ENCODE results near the gene KCNJ3.

The KCNJ3 gene

DNA sequence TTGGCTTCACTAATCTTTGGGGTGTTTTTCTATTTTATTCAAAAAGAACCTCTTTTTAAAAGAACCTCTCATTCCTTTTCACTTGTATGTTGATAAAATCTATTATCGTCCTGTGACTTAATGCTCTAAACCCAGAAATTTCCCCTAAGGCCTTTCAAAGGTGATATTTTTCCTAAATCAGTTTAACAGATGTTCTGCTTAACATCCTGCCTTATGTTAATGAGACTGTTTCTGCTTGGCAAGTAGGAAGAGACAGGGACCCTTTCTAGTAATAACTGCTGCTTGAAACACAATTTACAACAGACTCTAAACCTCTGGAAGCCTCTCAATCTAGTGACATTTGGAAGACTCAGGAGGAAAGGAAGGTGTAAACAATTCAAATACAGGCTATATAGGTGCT is 128.8 kb downstream of the KCNJ3 start:
- H3K4me3 ChIP-seq (replicated peaks in 1 of 2; ENCODE audit: low read depth in 2 of 2, low read length in 2 of 2) = no peak overlapping the region
- TF ChIP-seq, protein P1, sequence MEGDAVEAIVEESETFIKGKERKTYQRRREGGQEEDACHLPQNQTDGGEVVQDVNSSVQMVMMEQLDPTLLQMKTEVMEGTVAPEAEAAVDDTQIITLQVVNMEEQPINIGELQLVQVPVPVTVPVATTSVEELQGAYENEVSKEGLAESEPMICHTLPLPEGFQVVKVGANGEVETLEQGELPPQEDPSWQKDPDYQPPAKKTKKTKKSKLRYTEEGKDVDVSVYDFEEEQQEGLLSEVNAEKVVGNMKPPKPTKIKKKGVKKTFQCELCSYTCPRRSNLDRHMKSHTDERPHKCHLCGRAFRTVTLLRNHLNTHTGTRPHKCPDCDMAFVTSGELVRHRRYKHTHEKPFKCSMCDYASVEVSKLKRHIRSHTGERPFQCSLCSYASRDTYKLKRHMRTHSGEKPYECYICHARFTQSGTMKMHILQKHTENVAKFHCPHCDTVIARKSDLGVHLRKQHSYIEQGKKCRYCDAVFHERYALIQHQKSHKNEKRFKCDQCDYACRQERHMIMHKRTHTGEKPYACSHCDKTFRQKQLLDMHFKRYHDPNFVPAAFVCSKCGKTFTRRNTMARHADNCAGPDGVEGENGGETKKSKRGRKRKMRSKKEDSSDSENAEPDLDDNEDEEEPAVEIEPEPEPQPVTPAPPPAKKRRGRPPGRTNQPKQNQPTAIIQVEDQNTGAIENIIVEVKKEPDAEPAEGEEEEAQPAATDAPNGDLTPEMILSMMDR (IDR thresholded peaks at IDR 0.05; ENCODE audit: low read depth, low read length) = no peak
- DNase-seq (ENCODE audit: low read depth in 2 of 2) = no peak

DNA sequence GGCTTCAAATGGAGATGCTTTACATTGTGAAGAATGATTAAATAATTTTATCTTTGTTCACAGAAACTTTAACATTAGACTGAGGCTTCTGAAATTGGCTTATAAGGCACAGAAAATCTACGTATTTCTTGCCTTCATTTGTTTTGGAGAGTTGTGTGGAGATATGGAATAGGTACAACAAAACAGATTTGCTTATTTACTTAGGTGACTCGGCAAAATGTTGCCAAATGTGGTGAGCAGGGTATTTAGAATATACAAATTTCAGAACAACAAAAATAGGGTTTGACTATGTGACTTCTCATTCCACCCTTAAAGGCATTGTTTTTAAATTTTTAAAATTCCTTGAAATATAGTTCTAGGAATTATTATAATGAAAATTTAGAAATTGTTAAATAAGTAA is 134.2 kb downstream of the KCNJ3 start:
- TF ChIP-seq, protein P1 (IDR thresholded peaks at IDR 0.05; ENCODE audit: low read depth, low read length) = no peak
- DNase-seq (ENCODE audit: low read depth in 2 of 2) = no peak

DNA sequence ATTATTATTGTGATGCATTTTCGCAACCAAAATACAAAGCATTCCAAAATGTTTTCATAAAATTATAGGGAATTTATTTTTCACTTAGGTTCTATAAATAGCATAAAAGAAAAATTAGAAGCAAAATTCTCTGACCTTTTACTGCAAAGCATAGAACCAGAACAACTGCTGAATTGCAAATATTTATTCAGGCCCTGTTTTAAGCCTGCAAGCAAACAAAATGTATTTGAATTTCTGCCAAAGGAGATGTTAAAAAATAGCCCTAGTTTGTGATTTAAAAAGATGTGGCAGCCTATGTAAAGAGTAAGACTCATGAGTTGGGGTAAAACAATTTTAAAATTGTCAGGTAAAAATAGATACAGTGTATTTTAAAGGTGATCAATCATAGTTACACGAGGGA is 138.1 kb downstream of the KCNJ3 start:
- TF ChIP-seq, protein P1 (IDR thresholded peaks at IDR 0.05; ENCODE audit: low read depth, low read length) = no peak
- no peak for DNase-seq (ENCODE audit: low read depth in 2 of 2)
- H3K4me3 ChIP-seq (replicated peaks in 1 of 2; ENCODE audit: low read depth in 2 of 2, low read length in 2 of 2) = no peak overlapping the region

More for the DNA sequence above, 134.2 kb downstream of the KCNJ3 start:
- H3K4me3 ChIP-seq (replicated peaks in 1 of 2; ENCODE audit: low read depth in 2 of 2, low read length in 2 of 2) = no peak overlapping the region

DNA sequence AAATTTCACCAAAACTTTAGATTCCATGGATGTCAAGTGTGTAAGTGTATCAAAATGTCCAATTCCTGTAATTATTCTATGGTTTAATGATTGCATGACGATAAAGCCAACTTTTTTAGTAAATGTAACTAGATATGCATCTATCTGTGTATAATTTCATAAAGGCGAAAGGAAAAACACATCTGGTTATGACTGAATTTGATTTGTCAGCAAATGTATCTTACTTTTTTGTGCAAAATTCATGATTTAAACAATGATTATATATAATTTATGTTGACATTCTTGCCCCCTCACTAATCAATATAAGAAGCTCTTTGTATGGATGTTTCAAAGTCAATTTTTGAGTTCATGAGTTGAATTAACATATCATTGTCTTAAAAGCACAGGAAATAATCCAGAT is 138.5 kb downstream of the KCNJ3 start:
- TF ChIP-seq, protein P1 (IDR thresholded peaks at IDR 0.05; ENCODE audit: low read depth, low read length) = no peak
- no peak for DNase-seq (ENCODE audit: low read depth in 2 of 2)

DNA sequence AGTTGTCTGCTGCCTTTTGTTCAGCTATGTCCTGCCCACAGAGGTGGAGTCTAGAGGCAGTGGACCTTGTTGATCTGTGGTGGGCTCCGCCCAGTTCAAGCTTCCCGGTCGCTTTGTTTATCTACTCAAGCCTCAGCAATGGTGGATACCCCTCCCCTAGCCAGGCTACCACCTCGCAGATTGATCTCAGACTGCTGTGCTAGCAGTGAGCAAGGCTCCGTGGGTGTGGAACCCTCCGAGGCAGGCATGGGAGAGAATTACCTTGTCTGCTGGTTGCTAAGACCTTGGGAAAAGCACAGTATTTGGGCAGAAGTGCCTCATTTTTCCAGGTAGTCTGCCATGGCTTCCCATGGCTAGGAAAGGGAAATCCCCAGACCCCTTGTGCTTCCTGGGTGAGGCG is 146.0 kb downstream of the KCNJ3 start:
- TF ChIP-seq, protein P1 (IDR thresholded peaks at IDR 0.05; ENCODE audit: low read depth, low read length) = no peak

More for the DNA sequence above, 138.5 kb downstream of the KCNJ3 start:
- H3K4me3 ChIP-seq (replicated peaks in 1 of 2; ENCODE audit: low read depth in 2 of 2, low read length in 2 of 2) = no peak overlapping the region

DNA sequence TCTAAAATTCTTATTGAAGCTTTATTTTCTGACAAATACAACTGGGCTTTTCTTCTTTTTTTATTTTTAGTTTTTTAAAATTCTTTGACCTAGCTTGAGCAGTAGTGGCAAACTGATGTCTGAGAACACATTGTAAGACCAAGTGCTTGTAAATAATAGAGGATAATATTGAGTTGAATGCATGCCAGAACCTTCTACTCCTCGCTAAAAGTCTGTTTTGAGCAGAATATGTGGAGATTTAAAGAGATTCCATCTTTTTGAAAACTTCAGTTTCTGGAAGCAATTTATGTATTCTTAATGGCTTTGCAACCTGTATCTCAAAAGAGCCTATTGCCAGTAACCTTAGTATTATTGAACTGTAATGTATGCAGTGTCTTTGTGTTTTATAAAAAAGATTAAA is 148.3 kb downstream of the KCNJ3 start:
- DNase-seq (ENCODE audit: low read depth in 2 of 2) = no peak
- TF ChIP-seq, protein P1 (IDR thresholded peaks at IDR 0.05; ENCODE audit: low read depth, low read length) = no peak
- H3K4me3 ChIP-seq (replicated peaks in 1 of 2; ENCODE audit: low read depth in 2 of 2, low read length in 2 of 2) = no peak overlapping the region

More for the DNA sequence above, 146.0 kb downstream of the KCNJ3 start:
- no peak overlapping the region for H3K4me3 ChIP-seq (replicated peaks in 1 of 2; ENCODE audit: low read depth in 2 of 2, low read length in 2 of 2)
- DNase-seq (ENCODE audit: low read depth in 2 of 2) = no peak

DNA sequence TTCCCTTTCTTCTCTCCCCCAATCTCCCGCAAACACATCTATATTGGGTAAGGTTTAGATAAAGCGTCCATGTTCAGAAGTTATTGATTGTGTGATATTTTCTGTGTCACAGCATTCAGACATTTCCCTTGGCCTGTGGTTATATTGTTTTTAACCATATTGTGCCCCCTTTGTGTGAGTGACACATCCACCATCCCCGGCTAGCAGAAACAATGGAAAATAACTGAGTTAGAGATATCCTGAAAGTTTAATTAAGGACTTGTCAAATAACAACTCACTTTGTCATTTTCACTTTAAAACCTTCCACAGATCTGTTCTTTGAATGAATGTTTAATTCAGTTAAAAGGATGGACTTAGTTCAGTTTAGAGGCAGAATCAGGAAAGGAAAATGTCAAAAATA is 151.0 kb downstream of the KCNJ3 start:
- no peak for DNase-seq (ENCODE audit: low read depth in 2 of 2)
- TF ChIP-seq, protein P1 (IDR thresholded peaks at IDR 0.05; ENCODE audit: low read depth, low read length) = no peak
- H3K4me3 ChIP-seq (replicated peaks in 1 of 2; ENCODE audit: low read depth in 2 of 2, low read length in 2 of 2) = no peak overlapping the region

All from cardiac fibroblast (primary cell).